Measurements from ENCODE around the gene UBE2I. TPM values are rescaled to one million over a fixed set of nuclear protein-coding genes. Genes with fewer than 3 reads are reported as not detected.

The UBE2I gene
- polyA plus RNA-seq, 2 of the 4 experiments (the other 2 are of a cell fraction): 170 to 208 TPM

DNA sequence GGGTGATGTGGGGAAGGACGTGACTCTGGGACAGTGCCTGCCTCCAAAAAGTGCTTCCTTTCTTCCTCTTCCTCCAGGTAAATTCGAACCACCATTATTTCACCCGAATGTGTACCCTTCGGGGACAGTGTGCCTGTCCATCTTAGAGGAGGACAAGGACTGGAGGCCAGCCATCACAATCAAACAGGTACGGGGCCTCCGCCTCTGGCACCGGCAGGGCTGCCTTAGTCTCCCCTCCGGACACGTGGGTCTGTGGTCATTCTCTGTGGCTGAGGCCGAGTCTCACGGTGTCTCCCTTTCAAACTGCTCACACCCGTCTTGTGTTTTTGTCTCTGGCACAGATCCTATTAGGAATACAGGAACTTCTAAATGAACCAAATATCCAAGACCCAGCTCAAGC is 10.7 kb downstream of the UBE2I start:
- H3K4me2 ChIP-seq: no peak overlapping the region
- 85% methylated on average over 11 of the region's 12 CpGs for WGBS (ENCODE audit: missing lambda C conversion rate)
- DNase-seq (ENCODE audit: low read depth in 1 of 2, low spot score in 1 of 2) (no peak), ATAC-seq (no peak), FAIRE-seq (no peak)
- no peak overlapping the region for H3K27ac ChIP-seq
- ChIA-PET CTCF (interaction anchor here (0.9 to 1.1 kb wide), 2 partner anchors 18 to 20 kb away, joined by 3 read pairs; no protein-coding TSS in a partner anchor), POLR2A (no interaction called here)
- TF ChIP-seq CBX2 (IDR thresholded peaks at IDR 0.05; ENCODE audit: borderline replicate concordance, low read depth) (no peak), NFE2L2 (conservative IDR thresholded peaks at IDR 0.05; ENCODE audit: low read length) (no peak), POLR2AphosphoS2 (conservative IDR thresholded peaks at IDR 0.05; ENCODE audit: low read length) (no peak), RCOR1 (IDR thresholded peaks at IDR 0.05; ENCODE audit: low read depth, low read length) (no peak), SMC3 (IDR thresholded peaks at IDR 0.05) (no peak), HOXB5 (CRISPR knock-in tag; IDR thresholded peaks at IDR 0.05) (no peak), RAD21 (conservative IDR thresholded peaks at IDR 0.05 in 1 of 2, IDR thresholded peaks at IDR 0.05 in 1 of 2) (no peak), HDAC2 (IDR thresholded peaks at IDR 0.05) (no peak), PHF8 (IDR thresholded peaks at IDR 0.05; ENCODE audit: borderline replicate concordance, low read depth) (no peak), HOXB13 (CRISPR knock-in tag; IDR thresholded peaks at IDR 0.05; ENCODE audit: low read depth) (no peak), JUNB (IDR thresholded peaks at IDR 0.05) (no peak), NR3C1 (IDR thresholded peaks at IDR 0.05) (no peak), KDM1A (IDR thresholded peaks at IDR 0.05; ENCODE audit: low read depth) (no peak), ZC3H11A (IDR thresholded peaks at IDR 0.05) (no peak), BHLHE40 (IDR thresholded peaks at IDR 0.05; ENCODE audit: low read depth, low read length) (no peak)
- TF ChIP-seq, protein P1, sequence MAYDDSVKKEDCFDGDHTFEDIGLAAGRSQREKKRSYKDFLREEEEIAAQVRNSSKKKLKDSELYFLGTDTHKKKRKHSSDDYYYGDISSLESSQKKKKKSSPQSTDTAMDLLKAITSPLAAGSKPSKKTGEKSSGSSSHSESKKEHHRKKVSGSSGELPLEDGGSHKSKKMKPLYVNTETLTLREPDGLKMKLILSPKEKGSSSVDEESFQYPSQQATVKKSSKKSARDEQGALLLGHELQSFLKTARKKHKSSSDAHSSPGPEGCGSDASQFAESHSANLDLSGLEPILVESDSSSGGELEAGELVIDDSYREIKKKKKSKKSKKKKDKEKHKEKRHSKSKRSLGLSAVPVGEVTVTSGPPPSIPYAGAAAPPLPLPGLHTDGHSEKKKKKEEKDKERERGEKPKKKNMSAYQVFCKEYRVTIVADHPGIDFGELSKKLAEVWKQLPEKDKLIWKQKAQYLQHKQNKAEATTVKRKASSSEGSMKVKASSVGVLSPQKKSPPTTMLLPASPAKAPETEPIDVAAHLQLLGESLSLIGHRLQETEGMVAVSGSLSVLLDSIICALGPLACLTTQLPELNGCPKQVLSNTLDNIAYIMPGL (CRISPR knock-in tag; IDR thresholded peaks at IDR 0.05; ENCODE audit: borderline replicate concordance): no peak
- TF ChIP-seq, protein P2, sequence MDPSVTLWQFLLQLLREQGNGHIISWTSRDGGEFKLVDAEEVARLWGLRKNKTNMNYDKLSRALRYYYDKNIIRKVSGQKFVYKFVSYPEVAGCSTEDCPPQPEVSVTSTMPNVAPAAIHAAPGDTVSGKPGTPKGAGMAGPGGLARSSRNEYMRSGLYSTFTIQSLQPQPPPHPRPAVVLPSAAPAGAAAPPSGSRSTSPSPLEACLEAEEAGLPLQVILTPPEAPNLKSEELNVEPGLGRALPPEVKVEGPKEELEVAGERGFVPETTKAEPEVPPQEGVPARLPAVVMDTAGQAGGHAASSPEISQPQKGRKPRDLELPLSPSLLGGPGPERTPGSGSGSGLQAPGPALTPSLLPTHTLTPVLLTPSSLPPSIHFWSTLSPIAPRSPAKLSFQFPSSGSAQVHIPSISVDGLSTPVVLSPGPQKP (IDR thresholded peaks at IDR 0.05; ENCODE audit: low read depth, low read length): no peak
- no peak overlapping the region for H3K4me3 ChIP-seq
- no peaks in the 10 kb centered on the region for H3K4me1 ChIP-seq
- no peaks in the 10 kb centered on the region for H3K9me3 ChIP-seq

DNA sequence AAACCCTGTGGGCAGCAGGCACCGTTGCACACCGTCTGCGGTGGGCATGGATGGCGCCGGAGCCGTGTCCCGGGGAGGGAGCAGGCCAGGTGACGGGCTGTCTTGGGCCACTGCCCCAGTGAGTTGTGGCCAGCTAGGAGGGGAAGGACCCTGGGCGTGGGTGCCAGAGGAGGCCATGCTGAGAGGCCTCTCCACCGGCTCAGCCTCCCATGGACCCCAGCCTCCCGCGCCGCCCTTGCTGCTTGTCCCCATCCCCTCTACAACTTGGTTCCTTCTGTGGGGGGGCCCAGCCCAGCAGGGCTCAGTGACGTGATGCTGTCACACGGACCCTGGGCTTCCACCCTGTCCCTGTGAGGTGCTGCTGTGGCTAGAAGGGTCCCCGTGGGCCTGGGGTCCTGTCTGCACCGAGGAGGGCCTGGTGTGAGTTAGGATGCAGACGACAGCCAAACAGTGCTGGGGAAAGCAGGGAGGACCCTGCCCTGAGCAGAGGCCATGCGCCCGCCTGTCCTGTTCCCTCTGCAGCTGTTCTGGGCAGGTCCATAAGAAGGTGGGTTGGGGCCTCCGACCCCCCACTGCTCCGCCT is 11.3 kb downstream of the UBE2I start:
- FAIRE-seq (no peak), DNase-seq (ENCODE audit: low read depth in 1 of 2, low spot score in 1 of 2) (no peak), ATAC-seq (no peak)
- POLR2A ChIA-PET: no interaction called here
- no peaks in the 10 kb centered on the region for H3K9me3 ChIP-seq
- H3K4me2 ChIP-seq: no peak overlapping the region
- H3K4me3 ChIP-seq: no peak overlapping the region
- CTCF ChIA-PET: interaction anchor here (1.1 kb wide), 1 partner anchor 17 kb away, joined by 3 read pairs; no protein-coding TSS in a partner anchor
- H3K4me1 ChIP-seq: no peaks in the 10 kb centered on the region
- 98% methylated on average over 17 of the region's 22 CpGs for WGBS (ENCODE audit: missing lambda C conversion rate)
- no peak overlapping the region for H3K27ac ChIP-seq
- TF ChIP-seq FOSB (CRISPR knock-in tag; IDR thresholded peaks at IDR 0.05) (no peak), RCOR1 (IDR thresholded peaks at IDR 0.05; ENCODE audit: low read depth, low read length) (no peak), ZNF302 (CRISPR knock-in tag; IDR thresholded peaks at IDR 0.05) (no peak), MYC (IDR thresholded peaks at IDR 0.05; ENCODE audit: borderline replicate concordance, low read length) (no peak), BHLHE40 (IDR thresholded peaks at IDR 0.05; ENCODE audit: low read depth, low read length) (no peak), CHD2 (IDR thresholded peaks at IDR 0.05; ENCODE audit: low read length, partially characterized antibody) (no peak), RNF2 (IDR thresholded peaks at IDR 0.05; ENCODE audit: borderline replicate concordance, low read depth) (no peak), ZFP36 (IDR thresholded peaks at IDR 0.05; ENCODE audit: borderline replicate concordance, partially characterized antibody) (no peak), FOSL2 (IDR thresholded peaks at IDR 0.05) (no peak), FOSL2 (CRISPR knock-in tag; IDR thresholded peaks at IDR 0.05) (no peak)
- TF ChIP-seq, protein P3, sequence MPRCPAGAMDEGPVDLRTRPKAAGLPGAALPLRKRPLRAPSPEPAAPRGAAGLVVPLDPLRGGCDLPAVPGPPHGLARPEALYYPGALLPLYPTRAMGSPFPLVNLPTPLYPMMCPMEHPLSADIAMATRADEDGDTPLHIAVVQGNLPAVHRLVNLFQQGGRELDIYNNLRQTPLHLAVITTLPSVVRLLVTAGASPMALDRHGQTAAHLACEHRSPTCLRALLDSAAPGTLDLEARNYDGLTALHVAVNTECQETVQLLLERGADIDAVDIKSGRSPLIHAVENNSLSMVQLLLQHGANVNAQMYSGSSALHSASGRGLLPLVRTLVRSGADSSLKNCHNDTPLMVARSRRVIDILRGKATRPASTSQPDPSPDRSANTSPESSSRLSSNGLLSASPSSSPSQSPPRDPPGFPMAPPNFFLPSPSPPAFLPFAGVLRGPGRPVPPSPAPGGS (IDR thresholded peaks at IDR 0.05): no peak
- TF ChIP-seq, protein P4, sequence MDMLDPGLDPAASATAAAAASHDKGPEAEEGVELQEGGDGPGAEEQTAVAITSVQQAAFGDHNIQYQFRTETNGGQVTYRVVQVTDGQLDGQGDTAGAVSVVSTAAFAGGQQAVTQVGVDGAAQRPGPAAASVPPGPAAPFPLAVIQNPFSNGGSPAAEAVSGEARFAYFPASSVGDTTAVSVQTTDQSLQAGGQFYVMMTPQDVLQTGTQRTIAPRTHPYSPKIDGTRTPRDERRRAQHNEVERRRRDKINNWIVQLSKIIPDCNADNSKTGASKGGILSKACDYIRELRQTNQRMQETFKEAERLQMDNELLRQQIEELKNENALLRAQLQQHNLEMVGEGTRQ (IDR thresholded peaks at IDR 0.05): no peak
- TF ChIP-seq, protein P5, sequence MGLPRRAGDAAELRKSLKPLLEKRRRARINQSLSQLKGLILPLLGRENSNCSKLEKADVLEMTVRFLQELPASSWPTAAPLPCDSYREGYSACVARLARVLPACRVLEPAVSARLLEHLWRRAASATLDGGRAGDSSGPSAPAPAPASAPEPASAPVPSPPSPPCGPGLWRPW (IDR thresholded peaks at IDR 0.05): no peak
- TF ChIP-seq, protein P6, sequence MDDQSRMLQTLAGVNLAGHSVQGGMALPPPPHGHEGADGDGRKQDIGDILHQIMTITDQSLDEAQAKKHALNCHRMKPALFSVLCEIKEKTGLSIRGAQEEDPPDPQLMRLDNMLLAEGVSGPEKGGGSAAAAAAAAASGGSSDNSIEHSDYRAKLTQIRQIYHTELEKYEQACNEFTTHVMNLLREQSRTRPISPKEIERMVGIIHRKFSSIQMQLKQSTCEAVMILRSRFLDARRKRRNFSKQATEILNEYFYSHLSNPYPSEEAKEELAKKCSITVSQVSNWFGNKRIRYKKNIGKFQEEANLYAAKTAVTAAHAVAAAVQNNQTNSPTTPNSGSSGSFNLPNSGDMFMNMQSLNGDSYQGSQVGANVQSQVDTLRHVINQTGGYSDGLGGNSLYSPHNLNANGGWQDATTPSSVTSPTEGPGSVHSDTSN (IDR thresholded peaks at IDR 0.05): no peak
